NCI-H146 treated with DMSO at 0.1 percent for 48 hours (cell line): Measurements from ENCODE around the gene HPS4.
"Not testable (repeated sequence)": the region's sequence is repeated elsewhere in the genome, so short reads cannot be mapped to it uniquely, and the experiment has no call there.

ENCODE experiments used
- DNase-seq: peaks from one replicate; lab custom pipeline; 2025; ENCODE audit not compliant: unreplicated experiment; lab: John Stamatoyannopoulos, UW

HPS4 gene

DNA sequence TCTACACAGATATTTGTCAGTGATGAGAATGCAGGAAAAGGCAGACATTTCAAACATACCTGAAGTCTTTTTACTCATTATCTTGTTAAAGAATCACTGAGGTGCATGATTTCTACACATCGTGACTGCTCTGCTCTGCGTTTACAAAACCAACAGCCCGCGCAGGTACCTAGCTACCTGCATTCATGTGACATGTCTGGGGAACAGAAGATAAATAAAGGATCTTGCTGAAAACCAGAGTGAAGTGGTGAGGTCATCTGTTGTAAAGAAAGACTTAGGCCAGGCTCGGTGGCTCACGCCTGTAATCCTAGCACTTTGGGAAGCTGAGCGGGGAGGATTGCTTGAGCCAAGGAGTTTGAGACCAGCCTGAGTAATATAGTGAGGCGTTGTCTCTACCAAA lies 38.8 kb downstream of the HPS4 start:
- DNase-seq: no peak

DNA sequence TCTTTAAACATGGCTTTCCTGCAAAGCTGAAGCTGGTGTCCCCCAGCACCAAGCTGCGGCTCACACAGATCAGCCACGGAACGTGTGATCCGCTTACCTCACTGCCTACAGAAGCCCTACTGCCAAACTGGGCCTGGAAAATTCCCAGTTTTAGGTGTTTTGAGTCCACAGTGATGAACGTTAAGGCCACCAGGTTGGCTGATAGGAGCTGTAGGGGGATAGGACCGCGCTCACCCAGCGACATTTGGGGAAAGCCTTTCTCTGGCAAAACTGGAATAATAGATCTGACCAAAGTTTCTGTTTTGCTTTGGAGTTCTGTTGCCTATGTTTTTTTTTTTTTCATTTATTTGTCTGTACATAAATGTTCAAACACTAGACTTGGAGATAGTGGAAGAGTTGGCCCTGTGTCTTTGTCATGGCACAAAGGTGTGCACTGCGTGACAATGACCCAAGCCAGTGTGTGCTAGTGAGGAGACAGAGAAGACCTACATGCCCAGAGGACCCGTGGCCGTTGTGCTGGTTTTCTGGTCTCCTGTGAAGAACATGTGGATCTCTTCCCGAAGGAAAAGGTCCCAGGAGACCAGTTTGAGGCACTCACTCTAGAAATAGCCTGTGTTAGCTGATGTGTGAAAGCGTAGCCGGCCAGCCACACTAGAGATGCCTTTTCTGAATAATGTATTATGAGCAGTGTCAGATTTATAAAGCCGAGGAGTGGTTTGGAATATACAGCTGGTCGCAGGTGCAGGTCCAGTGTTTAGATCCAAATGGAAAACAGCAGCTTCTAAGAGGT lies 39.5 kb downstream of the HPS4 start:
- DNase-seq: no peak

DNA sequence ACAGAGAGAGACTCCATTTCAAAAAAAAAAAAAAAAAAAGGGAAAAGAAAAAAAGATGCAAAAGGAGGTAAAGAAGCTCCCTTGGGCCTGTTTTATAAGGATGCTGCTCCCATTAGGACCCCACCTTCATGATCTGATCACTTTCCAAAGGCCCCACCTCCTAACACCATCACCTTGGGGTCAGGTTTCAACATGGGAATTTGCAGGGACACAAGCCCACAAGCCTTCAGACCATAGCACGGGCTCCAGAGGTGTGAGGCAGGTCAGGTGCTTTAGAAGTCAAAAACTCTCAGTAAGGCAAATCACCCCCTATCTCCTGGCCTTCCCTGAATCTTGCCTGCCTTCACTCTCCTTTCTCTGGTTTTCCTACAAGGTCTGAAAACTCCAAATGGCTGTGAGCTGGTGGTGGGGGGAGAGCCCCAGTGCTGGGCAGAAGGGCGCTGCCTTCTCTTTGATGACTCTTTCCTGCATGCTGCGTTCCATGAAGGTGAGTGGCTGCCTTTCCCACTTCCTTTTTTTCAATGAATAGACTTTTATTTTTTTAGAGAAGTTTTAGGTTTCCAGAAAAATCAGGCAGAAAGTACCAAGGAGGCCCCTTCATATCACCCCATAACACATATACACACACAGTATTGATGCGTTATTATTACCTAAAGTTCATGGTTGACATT lies 41.4 kb downstream of the HPS4 start:
- DNase-seq: no peak

DNA sequence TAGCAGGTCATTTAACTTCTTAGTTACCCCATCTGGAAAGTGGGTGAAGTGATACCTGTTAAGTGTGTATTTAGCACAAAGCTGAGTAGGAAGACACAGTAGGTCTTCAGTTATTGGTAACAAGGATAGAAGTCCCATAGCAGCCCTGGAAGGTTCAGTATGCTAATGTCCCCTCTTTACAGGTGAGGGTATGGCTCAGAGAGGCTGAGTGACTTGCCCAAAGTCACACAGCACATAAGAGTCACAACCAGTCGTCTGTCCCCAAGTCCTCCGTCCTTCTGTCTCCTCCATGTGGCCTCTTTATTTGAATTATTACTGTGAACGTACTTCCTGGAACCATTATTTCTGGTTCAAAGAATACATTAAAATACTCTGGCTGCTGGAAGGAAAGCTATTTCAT lies 44.0 kb downstream of the HPS4 start:
- DNase-seq: no peak

DNA sequence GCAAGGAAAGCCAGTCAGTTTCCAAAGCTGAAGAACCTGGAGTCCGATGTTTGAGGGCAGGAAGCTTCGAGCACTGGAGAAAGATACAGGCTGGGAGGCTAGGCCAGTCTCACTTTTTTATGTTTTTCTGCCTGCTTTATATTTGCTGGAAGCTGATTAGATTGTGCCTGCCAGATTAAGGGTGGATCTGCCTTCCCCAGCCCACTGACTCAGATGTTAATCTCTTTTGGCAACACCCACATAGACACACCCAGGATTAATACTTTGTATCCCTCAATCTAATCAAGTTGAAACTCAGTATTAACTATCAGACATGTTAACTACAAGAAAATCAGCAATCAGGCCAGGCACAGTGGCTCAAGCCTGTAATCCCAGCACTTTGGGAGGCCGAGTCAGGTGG lies 44.8 kb downstream of the HPS4 start:
- not testable (repeated sequence) for DNase-seq

DNA sequence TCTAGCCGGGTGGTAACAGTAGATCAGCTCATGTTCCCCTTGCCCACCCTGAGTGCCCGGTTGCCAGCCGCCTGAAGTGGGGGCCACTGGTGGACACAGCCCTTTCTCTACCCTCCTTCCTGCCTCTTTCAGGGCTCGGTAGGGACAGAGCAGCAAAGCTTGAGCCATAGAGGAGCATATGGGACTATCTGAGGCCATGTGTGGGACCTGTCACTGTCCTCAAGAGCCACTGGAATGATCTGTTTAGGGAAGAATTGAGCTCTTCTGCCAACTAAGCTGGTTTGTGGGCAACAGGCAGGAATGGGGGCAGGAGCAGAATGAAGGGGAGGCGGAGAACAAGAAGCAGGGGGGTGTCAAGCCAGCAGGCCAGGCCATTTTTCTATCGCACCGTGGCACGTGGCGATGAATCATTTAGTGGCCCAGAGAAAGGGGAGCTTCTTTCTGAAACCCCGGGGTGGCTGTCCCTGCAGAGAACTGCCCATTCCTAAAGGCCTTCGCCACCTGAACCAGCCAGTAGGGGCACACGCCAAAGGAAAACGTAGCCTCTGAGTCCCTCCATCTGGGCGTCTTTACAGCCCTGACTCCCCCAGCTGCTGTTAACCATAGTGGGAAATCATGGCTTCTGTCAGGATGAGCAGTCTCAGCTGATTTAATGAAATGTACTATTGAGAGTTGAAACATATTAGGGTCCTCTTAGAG lies 45.7 kb downstream of the HPS4 start:
- DNase-seq: no peak

DNA sequence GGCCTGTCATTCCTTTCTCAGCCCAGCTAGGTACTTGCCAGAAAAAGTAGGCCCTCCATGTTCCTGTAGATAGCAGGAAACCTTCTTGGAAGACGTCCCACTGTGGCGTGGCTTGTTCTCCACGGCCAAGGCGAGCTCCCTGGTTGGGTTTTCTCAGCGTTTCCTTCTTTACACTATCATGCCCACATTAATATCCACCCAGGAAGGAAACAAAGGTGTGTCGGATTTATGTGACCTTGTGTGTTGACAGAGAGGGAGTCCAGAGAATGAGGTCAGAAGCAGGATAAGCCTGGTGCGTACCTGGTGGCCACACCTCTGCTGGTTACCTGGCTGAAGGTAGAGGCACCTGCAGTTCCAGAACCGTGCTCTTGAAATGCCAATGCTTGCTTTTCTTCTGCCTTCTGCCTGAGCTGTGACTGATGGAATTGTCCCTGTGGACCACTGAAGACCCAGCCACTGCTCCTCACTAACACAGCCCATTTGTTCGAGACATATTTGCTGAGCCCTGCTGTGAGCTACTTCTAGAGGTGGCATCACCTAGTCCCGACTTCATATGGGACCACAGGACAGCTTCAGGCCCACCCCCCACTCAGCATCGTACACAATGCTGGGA lies 46.6 kb downstream of the HPS4 start:
- DNase-seq: no peak

DNA sequence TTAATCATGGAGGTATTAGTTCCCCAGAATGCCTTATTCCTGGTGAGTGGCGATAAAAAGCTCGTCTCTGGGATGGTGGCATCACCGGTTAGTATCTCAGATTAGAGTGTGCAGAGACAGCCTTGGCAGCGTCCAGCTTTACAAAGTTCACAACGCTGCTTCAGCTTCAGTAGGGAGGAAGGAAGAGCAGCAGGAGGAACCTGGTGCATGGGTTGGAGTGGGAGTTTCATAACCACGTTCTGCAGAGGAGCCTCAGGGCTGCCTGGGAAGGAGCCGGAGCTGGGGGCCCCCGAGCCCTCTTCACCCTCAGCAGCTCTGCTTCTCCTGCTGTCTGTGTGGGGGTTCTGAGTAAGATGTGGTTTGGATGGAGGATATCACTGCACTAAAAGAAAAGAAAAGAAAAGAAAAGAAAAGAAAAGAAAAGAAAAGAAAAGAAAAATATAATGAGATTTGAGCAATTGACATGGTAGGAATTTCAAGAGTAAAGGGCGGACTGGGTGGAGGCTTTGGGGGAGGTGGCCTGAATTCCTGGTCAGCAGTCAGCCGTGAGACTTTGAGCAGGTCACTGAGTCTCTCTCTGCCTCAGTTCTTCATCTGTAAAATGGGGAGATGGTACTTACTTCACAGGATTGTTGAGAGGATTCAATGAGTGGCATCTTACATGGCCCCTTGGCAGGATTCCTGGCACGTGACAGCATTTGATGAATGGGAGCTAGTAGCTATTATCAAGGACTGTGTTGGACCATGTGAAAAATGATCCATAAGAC lies 48.1 kb downstream of the HPS4 start:
- DNase-seq: no peak

DNA sequence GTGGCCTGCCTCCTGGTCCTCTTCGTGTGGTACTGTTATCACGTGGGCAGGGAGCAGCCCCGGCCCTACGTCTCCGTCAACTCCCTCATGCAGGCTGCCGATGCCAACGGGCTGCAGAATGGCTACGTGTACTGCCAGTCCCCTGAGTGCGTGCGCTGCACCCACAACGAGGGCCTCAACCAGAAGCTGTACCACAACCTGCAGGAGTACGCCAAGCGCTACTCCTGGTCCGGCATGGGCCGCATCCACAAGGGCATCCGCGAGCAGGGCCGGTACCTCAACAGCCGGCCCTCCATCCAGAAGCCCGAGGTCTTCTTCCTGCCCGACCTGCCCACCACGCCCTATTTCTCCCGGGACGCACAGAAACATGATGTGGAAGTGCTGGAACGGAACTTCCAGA lies 49.8 kb downstream of the HPS4 start:
- DNase-seq: no peak

DNA sequence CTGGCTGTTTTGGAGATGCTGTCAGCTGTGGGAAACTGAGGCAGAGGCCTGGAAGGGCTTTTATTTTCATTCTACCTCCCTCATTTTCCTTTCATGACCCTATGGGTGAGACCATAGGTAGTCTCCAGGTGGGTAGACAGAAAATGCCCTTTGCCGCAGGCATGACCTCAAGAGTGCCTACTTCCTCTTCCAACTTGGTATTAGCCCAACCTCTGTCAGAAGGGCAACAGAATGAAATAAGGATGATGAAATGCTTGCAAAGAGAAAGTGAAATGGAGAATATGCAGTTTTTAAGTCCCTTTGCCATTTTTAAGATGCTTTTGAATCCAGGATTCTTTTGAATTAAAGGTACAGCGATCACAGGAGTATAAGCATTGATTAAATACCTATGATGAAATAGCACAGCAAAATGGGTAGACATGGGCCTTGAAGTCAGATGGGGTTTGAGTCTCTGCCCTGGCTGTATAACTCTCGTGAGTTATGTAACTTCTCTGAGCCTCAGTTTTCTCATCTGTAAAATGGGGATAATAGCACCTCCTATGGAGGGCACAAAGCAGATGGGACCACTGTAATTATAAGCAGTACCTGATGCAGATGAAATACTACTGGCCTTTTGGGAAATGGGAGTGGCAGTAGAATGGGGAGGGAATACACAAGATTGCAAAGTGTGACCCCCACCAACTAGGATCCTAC lies 50.8 kb downstream of the HPS4 start:
- no peak for DNase-seq

DNA sequence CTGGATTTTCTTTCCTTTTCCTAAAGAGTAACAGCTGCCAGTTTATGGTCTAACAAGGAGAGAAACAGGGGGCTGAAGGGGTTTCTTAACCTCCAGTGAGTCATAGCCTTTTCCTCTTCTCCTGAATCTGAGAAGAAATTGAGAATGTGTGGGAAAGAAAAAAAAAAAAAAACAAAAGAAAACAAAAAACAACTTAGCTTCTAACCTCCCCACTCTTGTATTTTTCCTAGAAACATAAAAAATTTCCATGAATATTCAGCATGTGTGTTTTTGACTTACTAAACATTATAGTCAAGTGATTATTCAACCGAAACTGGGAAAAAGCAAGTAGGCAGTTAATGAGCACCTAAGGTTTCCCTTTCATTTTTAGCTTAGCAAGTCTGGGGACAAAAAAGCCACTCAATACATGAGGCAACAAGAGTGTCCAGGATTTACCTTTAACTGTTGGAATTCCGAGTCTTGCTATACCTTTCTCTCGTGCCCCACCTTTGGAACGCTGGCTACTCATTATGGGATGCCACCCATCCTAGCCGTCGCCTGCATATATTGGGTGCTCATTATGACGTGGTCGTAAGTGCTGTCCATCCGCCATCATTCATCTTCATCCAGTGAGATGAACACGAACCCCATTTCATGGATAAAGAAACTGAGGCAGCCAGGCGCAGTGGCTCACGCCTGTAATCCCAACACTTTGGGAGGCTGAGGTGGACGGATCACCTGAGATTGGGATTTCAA lies 52.2 kb downstream of the HPS4 start:
- DNase-seq: no peak

DNA sequence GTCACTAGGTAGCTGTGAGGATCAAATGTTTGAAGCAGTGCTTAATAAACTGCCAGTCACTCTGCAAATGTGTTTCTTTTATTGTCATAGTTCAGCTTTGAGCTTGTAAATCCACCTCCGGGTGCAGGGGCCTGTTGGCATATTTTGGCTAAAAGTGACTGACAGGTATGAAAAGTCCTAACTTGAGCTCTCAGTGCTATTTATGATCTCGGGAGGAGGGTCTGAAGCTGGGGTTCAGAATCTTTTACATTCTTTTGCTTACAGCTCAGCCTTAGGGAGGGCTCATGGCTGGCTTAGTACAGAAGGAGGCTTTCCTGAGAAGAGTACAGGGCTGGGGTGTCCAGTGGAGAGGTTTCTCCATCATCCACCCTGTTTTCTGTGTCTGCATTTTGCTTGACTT lies 53.0 kb downstream of the HPS4 start:
- no peak for DNase-seq

DNA sequence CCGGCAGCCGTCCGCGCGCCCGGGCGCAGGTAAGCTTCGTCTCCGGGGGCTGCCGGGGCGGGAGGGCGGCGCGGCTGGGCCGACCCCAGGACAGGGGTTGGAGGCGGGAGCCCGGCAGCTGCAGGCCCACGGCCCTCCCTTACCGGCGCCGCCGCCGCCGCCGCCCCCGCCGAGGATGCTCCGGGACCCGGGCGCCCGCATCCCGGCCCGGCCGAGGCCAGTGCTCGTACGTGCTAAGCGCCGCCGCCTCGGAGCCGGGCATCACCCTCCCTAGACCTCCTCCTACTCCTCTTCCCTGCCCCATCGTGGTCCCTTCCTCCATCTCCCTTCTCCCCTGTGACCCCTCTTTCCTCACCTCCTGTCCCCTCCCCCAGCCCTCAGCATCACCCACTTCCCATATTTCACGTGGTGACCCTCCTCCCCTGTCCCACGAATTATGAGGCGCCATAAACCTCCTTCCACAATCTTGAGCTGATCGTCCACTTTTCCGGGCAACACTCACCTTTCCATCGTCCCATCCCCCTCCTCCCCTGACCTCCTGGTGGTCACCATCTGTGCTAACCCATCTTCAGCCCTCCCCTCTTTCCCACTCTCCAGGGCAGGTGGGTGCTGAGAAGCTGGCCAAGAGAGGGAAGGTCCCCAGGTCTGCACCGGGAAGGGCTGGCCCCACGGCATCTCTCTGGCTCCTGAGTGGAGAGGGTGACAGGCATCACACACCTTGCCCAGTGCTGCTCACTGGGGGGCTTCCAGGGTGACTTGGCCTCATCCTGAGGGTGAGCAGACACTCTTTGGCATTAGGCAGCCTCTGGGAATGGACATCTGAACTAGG lies 53.9 kb downstream of the HPS4 start:
- DNase-seq: no peak

DNA sequence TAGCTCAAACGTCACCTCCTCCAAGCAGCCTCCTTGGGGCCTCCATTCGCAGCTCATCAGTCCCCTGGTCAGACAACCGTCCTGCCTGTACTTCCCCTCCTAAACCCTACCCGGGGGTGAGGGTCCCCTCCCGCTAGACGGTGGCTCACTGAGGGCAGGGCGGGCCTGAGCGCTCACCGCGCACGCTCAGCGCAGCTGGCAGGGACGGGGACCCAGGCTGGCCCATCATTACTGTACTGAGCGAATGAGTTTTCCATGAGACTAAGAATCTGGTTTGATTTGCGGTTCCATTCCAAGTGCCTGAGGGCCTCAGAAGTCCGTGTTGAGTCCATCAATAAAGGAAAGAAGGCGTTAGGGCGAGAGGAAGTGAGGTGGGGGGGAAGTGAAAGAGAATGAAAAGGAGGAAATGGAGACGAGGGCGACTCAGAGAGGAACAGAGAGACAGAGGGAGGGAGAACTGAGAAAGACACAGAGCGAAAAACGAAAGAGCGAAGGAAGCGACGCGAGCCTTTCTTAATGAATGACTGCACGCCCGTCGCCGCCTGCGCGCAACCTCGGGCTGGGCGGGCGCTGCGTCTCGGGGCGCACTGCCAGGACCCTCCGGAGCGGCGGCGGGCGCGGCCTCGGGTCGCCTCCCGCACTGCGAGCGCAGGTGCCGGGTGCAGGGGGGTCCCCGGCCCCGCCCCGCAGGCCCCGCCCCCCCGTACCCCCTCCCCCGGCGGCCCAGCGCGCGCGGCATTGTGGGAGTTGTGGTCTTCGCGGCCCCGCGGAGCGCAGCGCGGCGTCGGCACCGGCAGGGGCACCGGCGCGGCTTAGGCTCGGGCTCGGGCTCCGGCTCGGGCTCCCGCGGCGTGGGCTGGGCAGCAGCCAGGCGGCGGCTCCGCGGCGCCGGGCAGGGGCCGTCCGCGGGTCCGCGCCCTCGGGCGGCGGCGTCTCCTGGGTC lies 54.8 kb downstream of the HPS4 start, which contains the start of gene ASPHD2:
TSS of gene ASPHD2 (plus strand) at position 746 of the 943 bp plus-strand sequence. CDS start 4,356 bp downstream, outside the sequence.
- DNase-seq: peak; percentile 49

DNA sequence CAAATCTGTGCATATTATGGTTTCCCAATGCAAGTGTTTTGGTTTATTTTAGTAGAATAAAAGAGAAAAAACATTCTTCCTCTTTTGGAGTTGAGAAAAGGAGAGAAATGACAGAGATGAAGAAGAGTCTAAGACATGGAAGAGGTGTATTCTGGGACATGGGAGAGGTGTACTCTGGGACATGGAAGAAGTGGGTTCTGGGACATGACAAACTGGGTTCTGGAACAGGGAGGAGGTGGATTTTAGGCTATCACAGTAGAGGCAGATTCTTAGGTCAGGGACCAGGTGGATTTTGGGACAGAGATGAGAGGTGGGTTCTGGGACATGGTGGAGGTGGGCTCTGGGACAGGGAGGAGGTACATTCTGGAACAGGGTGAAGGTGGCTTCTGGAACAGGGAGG lies 56.7 kb downstream of the HPS4 start:
- DNase-seq: no peak

DNA sequence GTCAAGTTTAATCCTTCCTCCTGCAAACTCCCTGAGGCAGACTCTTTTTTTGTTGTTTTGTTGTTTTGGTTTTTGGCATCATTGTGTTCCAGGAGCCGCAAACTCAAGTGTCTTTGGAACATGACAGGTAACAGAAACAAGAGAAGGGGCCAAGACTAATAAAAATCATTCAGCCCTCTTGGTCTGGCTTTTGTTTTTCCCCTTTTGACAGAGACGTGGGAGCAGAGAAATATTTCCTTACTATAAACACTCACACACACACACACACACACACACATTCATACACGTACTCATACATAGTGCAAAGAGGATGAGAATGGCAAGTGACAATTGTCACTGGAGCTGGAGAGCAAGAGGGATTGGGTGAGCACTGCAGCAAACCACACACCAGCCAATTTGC lies 65.0 kb downstream of the HPS4 start:
- DNase-seq: no peak

DNA sequence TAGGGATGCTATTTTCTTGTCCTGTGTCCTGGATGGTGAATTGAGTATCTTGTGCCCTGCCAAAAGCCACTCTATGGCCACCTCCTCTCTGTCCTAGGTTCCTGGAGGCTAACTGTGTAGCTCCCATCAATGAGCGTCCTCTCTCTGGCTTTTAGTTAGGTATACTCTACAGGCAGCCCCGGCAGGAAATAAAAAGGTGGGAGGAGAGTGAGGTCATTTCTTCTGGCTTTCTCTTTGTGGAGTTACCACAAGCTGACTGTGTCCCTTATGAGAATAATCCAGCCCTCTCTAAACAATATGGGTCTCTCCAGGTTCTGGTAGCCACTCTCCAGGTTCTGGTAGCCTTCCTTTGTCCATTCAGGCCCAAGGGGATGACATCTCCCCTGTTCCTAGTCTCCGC lies 66.2 kb downstream of the HPS4 start:
- no peak for DNase-seq
